ENCODE results near the gene C3orf85. TPM values are rescaled to one million over a fixed set of nuclear protein-coding genes. Genes with fewer than 3 reads are reported as not detected.

C3orf85 gene
- total RNA-seq, 4 donors from 2014 or later = 1.5 to 29.5 (median 14.8) TPM; not detected in 1

- H3K36me3 ChIP-seq = no peaks in the 10 kb centered on the region
- no peak overlapping the region for H3K27ac ChIP-seq
- DNase-seq = no peak
- H3K4me3 ChIP-seq = no peak overlapping the region
- H3K27me3 ChIP-seq = no peaks in the 10 kb centered on the region
- intact Hi-C loops (cut with DNase I; ENCODE audit: low total_unique reads) (no loop called here), in situ Hi-C loops (cut with MboI; ENCODE audit: low pct_ligation_motif_present in 1 of 4, low pct_unique_long_range_greater_than_20kb in 1 of 4, low sequenced_read_pairs in 3 of 4) (no loop called here)
- WGBS, 2 donors (ENCODE audit: low coverage in 1 of 2) = 81 to 100% methylated on average over 1 of the region's 1 CpG
- no peak for TF ChIP-seq EP300 (IDR thresholded peaks at IDR 0.05; ENCODE audit: low read depth)
- no peak for TF ChIP-seq POLR2AphosphoS5 (IDR thresholded peaks at IDR 0.05)
- TF ChIP-seq POLR2A (IDR thresholded peaks at IDR 0.05) = no peak
- no peaks in the 10 kb centered on the region for H3K9me3 ChIP-seq
- H3K4me1 ChIP-seq = no peaks in the 10 kb centered on the region
These were observed 42.2 kb downstream of the C3orf85 start for GRCh38 chr3:109178708-109179107.

DNA sequence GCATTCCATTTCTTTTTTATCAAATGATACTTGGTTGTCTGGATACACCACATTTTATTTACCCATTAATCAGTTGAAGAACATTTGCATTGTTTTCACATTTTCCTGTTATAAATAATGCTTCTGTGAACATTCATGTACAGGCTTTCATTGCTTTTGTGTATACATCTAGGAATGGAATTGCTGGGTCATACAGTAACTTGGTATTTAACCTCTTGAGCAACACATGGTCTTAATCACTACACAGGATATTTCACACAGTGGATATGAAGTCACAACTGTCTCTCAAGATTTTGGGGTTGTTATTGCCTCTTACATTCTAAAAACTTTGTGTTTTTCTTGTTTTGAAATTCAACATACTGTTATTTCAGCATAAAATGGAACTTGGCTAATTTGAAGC lies 48.2 kb downstream of the C3orf85 start:
- Histone ChIP-seq H3K36me3 (no peaks in the 10 kb centered on the region), H3K9me3 (no peaks in the 10 kb centered on the region), H3K4me3 (no peak overlapping the region), H3K27ac (no peak overlapping the region), H3K4me1 (no peaks in the 10 kb centered on the region), H3K27me3 (no peaks in the 10 kb centered on the region)
- in situ Hi-C loops (cut with MboI; ENCODE audit: low pct_ligation_motif_present in 1 of 4, low pct_unique_long_range_greater_than_20kb in 1 of 4, low sequenced_read_pairs in 3 of 4) (no loop called here), intact Hi-C loops (cut with DNase I; ENCODE audit: low total_unique reads) (no loop called here)
- no peak for TF ChIP-seq CTCF (IDR thresholded peaks at IDR 0.05)
- no peak for TF ChIP-seq POLR2AphosphoS5 (IDR thresholded peaks at IDR 0.05)
- no peak for TF ChIP-seq EP300 (IDR thresholded peaks at IDR 0.05; ENCODE audit: low read depth)
- no peak for TF ChIP-seq POLR2A (IDR thresholded peaks at IDR 0.05)
- no peak for DNase-seq

GRCh38 chr3:109187390-109187789 lies 50.9 kb downstream of the C3orf85 start:
- TF ChIP-seq CTCF (IDR thresholded peaks at IDR 0.05) (no peak), EP300 (IDR thresholded peaks at IDR 0.05; ENCODE audit: low read depth) (no peak), POLR2A (IDR thresholded peaks at IDR 0.05) (no peak), POLR2AphosphoS5 (IDR thresholded peaks at IDR 0.05) (no peak)
- Histone ChIP-seq H3K4me3 (no peak overlapping the region), H3K27me3 (no peaks in the 10 kb centered on the region), H3K9me3 (no peaks in the 10 kb centered on the region), H3K36me3 (no peaks in the 10 kb centered on the region), H3K27ac (no peak overlapping the region), H3K4me1 (no peaks in the 10 kb centered on the region)
- WGBS, 2 donors (ENCODE audit: low coverage in 1 of 2) = 95% methylated on average over 5 of the region's 5 CpGs; no CpG with 5 or more reads in 1 of the 2 donors
- in situ Hi-C loops (cut with MboI; ENCODE audit: low pct_ligation_motif_present in 1 of 4, low pct_unique_long_range_greater_than_20kb in 1 of 4, low sequenced_read_pairs in 3 of 4) (no loop called here), intact Hi-C loops (cut with DNase I; ENCODE audit: low total_unique reads) (no loop called here)
- DNase-seq = no peak

DNA sequence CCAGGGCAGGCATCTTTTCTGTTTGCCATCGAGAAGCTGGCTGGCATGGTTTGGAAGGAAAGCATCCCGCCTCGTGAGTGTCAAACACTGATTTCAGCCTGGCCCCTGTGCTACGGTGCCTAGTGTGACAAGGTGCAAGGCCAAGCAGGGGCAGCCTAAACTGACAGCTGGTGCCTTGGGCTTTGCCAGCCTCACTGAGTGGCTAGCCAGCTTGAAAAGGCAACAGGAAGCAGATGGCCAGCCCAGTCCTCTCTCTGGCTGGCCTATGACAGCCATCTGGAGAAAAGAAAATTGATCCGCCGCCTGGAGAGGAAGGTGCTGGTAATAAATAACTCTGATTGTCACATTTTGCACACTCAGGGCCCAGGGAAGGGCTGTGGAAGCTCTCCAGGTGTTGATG lies 52.2 kb downstream of the C3orf85 start:
- intact Hi-C loops (cut with DNase I; ENCODE audit: low total_unique reads) = no loop called here
- H3K36me3 ChIP-seq = no peaks in the 10 kb centered on the region
- no peak for TF ChIP-seq EP300 (IDR thresholded peaks at IDR 0.05; ENCODE audit: low read depth)
- no peak for TF ChIP-seq CTCF (IDR thresholded peaks at IDR 0.05)
- TF ChIP-seq POLR2A (IDR thresholded peaks at IDR 0.05) = no peak
- TF ChIP-seq POLR2AphosphoS5 (IDR thresholded peaks at IDR 0.05) = no peak
- no peak overlapping the region for H3K4me3 ChIP-seq
- no peaks in the 10 kb centered on the region for H3K27me3 ChIP-seq
- WGBS, 2 donors (ENCODE audit: low coverage in 1 of 2) = 74% methylated on average over 6 of the region's 6 CpGs; no CpG with 5 or more reads in 1 of the 2 donors
- no peaks in the 10 kb centered on the region for H3K9me3 ChIP-seq
- DNase-seq = no peak
- H3K4me1 ChIP-seq = no peaks in the 10 kb centered on the region
- in situ Hi-C loops (cut with MboI; ENCODE audit: low pct_ligation_motif_present in 1 of 4, low pct_unique_long_range_greater_than_20kb in 1 of 4, low sequenced_read_pairs in 3 of 4) = no loop called here
- H3K27ac ChIP-seq = no peak overlapping the region

DNA sequence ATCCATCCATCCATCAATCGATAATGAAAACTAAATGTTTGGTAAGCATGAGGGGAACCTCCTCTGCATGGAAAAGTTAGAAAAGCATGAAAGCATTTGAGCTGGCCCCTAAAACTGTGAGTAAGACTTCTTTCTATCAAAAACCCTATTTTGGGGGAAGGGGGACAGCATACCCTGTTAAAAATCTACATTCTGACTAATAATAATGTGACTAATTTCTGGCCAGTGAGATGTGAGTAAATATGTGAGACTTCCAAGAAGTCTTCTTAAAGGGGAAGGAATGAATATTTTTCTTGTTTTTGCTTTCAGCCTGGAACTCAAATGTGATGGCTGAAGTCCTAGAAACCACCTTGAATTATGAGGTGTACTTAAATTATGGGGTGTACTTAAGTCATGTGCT lies 54.9 kb downstream of the C3orf85 start:
- TF ChIP-seq CTCF (IDR thresholded peaks at IDR 0.05) = no peak
- no peak for TF ChIP-seq EP300 (IDR thresholded peaks at IDR 0.05; ENCODE audit: low read depth)
- Histone ChIP-seq H3K9me3 (no peaks in the 10 kb centered on the region), H3K27me3 (no peaks in the 10 kb centered on the region), H3K4me3 (no peak overlapping the region), H3K36me3 (no peaks in the 10 kb centered on the region), H3K4me1 (no peaks in the 10 kb centered on the region), H3K27ac (no peak overlapping the region)
- DNase-seq = no peak
- intact Hi-C loops (cut with DNase I; ENCODE audit: low total_unique reads) = no loop called here
- 94 to 100% methylated on average over 1 of the region's 1 CpG for WGBS, 2 donors (ENCODE audit: low coverage in 1 of 2)
- in situ Hi-C loops (cut with MboI; ENCODE audit: low pct_ligation_motif_present in 1 of 4, low pct_unique_long_range_greater_than_20kb in 1 of 4, low sequenced_read_pairs in 3 of 4) = no loop called here
